Activated CD8-positive, alpha-beta memory T cell treated with anti-CD3 and anti-CD28 coated beads for 36 hours (primary cell): ENCODE results near the gene PRKAG3. TPM values are rescaled to one million over a fixed set of nuclear protein-coding genes. Genes with fewer than 3 reads are reported as not detected.
"Not testable (repeated sequence)": the region's sequence is repeated elsewhere in the genome, so short reads cannot be mapped to it uniquely, and the experiment has no call there.

ENCODE experiments used
- CTCF ChIA-PET: fragments of 350-600 bp; sonication (Branson Sonifier 250); formaldehyde crosslinking; loops from one replicate; lab custom pipeline; 2021; ENCODE audit warnings: antibody characterized with exemption; lab: Charles Lee
- POLR2A ChIA-PET: fragments of 350-600 bp; sonication (Branson Sonifier 250); formaldehyde crosslinking; loops from one replicate; lab custom pipeline; 2021; ENCODE audit warnings: antibody characterized with exemption; lab: Charles Lee
- total RNA-seq, 2 experiments: library from RNA; stranded (reverse); gene quantifications; one replicate each; pipeline ENCODE4 v1.2.3, GENCODE V29; 2021

PRKAG3 gene
- total RNA-seq, 2 experiments from 2014 or later = not detected

GRCh38 chr2:218777276-218777990, 54.2 kb downstream of the PRKAG3 start:
- ChIA-PET POLR2A (interaction anchor here (0.5 kb wide), 1 partner anchor 228 kb away, joined by 4 read pairs; no protein-coding TSS in a partner anchor), CTCF (no interaction called here)

GRCh38 chr2:218776488-218776887, 55.1 kb downstream of the PRKAG3 start:
- CTCF ChIA-PET = interaction anchor here (0.6 kb wide), 1 partner anchor 76 kb away, joined by 3 read pairs; no protein-coding TSS in a partner anchor
- POLR2A ChIA-PET = no interaction called here

GRCh38 chr2:218773881-218774280, 57.7 kb downstream of the PRKAG3 start:
- ChIA-PET CTCF (no interaction called here), POLR2A (interaction anchor here (0.6 kb wide), 1 partner anchor 511 kb away, joined by 4 read pairs; no protein-coding TSS in a partner anchor)

- POLR2A ChIA-PET = not testable (repeated sequence)
- CTCF ChIA-PET = interaction anchor here (1.2 kb wide), 1 partner anchor 80 kb away, joined by 3 read pairs; no protein-coding TSS in a partner anchor
Measured at GRCh38 chr2:218772759-218773158, 58.8 kb downstream of the PRKAG3 start.

Other genes starting within 250 kb of the PRKAG3 start
- gene PLCD4, start 223.9 kb downstream of the PRKAG3 start, total RNA-seq = under 1 TPM in 1 of 2 experiments, not detected in 1; 0.10 TPM
- 10 to 100 TPM; 55.2 to 56.0 TPM for gene ZNF142, start 172.2 kb downstream of the PRKAG3 start, total RNA-seq
- 100 to 1,000 TPM in 1 of 2 experiments, 10 to 100 TPM in 1; 98.5 to 100 TPM for gene BCS1L, start 172.1 kb downstream of the PRKAG3 start, total RNA-seq
- 10 to 100 TPM; 21.9 to 24.1 TPM for gene RNF25, start 159.8 kb downstream of the PRKAG3 start, total RNA-seq
- gene STK36, start 159.7 kb downstream of the PRKAG3 start, total RNA-seq = 10 to 100 TPM; 20.3 to 20.7 TPM
- gene TTLL4, start 121.0 kb downstream of the PRKAG3 start, total RNA-seq = 10 to 100 TPM; 43.3 to 45.3 TPM
- not detected for gene CYP27A1, start 49.7 kb downstream of the PRKAG3 start, total RNA-seq
- gene WNT6, start 28.0 kb upstream of the PRKAG3 start, total RNA-seq = under 1 TPM; 0.13 to 0.17 TPM
- gene WNT10A, start 49.0 kb upstream of the PRKAG3 start, total RNA-seq = 1 to 10 TPM in 1 of 2 experiments, under 1 TPM in 1; 0.80 to 1.1 TPM
- gene CDK5R2, start 127.9 kb upstream of the PRKAG3 start, total RNA-seq = not detected
- not detected for gene FEV, start 153.4 kb upstream of the PRKAG3 start, total RNA-seq
- gene CRYBA2, start 161.6 kb upstream of the PRKAG3 start, total RNA-seq = not detected
- gene CFAP65, start 209.7 kb upstream of the PRKAG3 start, total RNA-seq = not detected
- not detected for gene IHH, start 229.1 kb upstream of the PRKAG3 start, total RNA-seq